ENCODE measurements around the gene SPDYE4.

The SPDYE4 gene

DNA sequence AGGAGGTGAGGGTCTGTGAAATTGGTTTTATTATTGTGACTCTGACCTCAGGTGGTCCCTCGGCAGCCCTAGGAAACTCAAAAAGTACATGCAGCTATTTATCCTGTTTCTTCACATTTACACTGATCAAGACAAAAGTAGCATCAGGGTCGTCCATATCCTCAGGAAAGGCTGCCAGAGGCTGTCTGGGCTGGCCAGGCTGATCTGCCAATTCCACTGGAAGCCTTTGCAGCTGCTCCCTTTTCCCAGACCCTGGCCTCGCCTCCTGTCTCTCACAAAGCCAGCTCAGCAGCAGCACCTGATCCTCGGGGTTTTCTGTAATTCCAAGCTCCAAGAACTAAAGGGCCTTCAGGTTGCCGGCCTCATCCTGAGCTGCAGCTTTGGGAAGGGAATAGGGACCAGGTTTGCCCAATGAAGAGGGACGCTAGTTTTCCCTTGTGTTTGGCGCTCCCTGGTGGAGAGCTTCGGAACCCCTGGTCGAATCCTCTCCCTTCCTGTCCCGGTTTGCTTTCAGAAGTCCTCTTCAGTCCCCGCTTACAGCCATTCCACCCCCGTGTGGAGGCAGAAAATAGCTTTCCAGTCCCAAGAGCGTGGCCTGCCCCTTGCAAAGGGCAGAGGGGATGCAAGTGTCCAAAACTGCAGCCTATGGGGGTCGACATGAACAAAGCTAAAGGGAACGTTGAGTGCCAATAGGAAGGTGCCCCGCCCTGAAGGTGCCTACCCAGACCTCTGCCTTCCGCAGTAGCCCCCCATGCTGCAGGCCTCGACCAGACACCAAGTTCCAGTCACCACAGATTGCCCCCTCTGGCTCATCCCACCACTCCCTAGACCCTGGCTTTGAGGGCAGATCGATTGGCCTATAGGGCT is 27.4 kb upstream of the SPDYE4 start:
- peak; percentile 78 for FAIRE-seq

DNA sequence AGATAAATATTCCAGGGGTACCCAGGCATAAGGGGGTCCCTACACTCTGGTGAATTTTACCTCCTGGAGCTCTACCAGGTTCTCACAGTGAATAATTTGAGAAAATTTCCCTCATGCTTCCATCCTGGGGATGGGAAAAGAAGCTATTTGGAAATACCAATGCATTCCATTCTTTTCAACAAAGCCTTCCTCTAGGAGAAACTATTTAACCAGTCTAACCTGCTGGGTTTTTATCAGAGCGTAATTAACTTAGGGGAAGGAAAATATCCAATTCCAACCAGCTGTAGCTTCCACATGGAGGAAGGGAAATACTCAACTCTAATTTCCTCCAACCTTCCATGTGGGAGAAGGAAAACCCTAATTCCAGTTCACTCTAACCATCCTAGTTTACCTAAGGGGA is 23.8 kb upstream of the SPDYE4 start:
- DNase-seq (ENCODE audit: extremely low spot score, insufficient read length, low read depth), result no peak
- no peak for FAIRE-seq

More for the DNA sequence above, 27.4 kb upstream of the SPDYE4 start:
- peak; percentile 33 for DNase-seq (ENCODE audit: extremely low spot score, insufficient read length, low read depth)

DNA sequence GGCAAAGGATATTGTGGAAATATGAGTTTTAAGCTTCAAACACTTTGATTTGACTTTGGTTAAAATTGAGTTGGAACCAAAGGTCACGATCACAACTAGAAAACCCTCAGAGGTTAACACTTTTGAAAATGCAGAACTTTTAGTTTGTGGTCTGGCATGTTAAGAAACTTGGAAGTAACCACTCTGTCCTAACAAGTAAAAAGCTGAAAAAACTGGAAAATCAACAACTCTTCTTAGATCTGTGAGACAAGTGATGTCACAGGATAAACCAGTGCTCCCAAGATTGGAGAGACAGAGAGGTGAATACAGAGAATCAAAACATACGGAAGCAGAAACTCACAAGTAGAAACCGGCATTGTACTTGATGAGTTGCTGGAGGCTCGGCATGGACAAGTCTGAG is 23.4 kb upstream of the SPDYE4 start:
- no peak for FAIRE-seq
- DNase-seq (ENCODE audit: extremely low spot score, insufficient read length, low read depth), result no peak

DNA sequence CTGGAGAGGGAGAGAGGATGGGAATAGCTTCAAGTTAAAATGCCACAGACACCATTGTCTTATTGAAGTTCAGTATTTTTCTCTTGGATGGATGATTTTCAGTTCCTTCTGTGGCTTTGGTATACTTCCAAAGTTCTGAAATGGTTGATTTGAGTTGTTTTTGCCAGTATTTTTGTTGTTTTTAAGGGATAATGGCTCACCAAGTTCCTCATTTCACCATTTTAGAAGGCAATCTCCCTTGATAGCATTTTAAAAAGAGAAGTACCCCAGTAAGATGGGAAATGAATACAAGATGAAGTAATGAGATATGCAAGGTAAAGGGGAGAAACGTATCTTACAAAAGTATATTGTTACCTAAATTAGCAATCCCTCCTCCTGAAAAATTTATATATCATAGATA is 18.5 kb upstream of the SPDYE4 start:
- FAIRE-seq (no peak), DNase-seq (ENCODE audit: extremely low spot score, insufficient read length, low read depth) (no peak)

DNA sequence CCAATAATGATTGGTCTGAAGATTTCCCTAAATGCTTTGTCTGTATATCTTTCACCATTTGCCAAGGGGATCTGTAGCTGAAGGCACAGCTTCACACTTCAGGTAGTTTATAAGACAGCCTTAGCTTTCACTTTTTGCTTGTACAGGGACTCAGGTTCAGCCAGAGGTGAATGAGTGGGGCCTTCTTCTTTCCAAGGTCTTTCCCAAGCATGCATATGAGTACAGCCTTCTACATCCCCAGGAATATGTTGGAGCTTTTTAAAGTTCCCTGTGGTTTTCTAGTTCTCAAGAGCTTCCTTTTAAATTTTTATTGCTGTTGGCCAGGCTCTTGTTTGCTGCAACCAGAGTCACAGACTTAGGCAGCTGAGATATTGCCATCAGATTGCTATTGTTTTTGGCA is 17.9 kb upstream of the SPDYE4 start:
- FAIRE-seq (no peak), DNase-seq (ENCODE audit: extremely low spot score, insufficient read length, low read depth) (no peak)

DNA sequence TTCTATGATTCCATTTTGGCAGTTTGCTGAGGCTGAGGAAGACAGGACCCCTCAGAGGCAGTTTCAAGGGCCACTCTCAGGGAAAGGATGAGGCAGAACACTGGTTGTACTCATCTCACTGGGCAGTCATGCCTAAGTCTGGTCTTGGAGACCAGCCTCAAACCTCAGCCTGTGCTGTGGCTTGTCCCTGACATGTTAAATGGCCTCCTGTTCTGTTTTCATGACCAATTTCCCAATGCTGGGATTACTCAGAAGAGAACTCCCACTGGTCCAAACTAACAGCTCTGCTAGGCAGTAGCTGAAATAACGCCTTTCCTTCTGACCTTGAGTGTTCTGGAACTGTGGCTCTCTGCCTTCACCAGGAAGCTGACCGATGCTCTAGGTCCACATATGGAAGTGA is 8.4 kb upstream of the SPDYE4 start:
- FAIRE-seq, result no peak
- no peak for DNase-seq (ENCODE audit: extremely low spot score, insufficient read length, low read depth)

DNA sequence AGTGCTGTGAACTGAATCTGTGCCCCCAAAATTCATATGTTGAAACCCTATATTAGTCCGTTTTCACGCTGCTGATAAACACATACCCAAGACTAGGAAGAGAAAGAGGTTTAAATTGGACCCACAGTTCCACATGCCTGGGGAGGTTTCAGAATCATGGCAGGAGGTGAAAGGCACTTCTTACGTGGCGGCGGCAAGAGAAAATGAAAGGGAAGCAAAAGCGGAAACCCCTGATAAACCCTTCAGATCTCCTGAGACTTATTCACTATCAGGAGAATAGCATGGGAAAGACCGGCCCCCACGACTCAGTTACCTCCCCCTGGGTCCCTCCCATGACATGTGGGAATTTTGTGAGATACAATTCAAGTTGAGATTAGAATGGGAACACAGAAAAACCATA is 3.7 kb upstream of the SPDYE4 start:
- FAIRE-seq (no peak), DNase-seq (ENCODE audit: extremely low spot score, insufficient read length, low read depth) (no peak)

DNA sequence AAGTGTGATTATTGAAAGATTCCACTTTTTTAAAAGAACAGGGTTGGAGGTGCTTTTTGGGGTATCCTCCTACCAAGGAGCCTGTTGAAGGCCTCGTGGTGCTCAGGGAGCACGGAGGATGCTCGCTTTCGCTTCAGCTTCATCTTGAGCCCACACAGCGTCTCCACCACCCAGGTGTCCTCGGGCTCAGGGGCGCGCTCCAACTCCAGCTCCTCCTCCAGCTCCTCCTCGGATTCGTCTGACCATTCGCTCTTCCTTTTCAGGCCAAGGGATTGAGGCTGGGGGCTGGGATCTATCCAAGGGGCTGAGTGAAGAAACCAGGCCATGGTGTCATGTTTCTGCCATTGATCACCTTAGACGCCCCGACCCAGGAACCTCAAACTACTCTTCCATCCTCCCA is 1.2 kb downstream of the SPDYE4 start:
- no peak for DNase-seq (ENCODE audit: extremely low spot score, insufficient read length, low read depth)
- no peak for FAIRE-seq

DNA sequence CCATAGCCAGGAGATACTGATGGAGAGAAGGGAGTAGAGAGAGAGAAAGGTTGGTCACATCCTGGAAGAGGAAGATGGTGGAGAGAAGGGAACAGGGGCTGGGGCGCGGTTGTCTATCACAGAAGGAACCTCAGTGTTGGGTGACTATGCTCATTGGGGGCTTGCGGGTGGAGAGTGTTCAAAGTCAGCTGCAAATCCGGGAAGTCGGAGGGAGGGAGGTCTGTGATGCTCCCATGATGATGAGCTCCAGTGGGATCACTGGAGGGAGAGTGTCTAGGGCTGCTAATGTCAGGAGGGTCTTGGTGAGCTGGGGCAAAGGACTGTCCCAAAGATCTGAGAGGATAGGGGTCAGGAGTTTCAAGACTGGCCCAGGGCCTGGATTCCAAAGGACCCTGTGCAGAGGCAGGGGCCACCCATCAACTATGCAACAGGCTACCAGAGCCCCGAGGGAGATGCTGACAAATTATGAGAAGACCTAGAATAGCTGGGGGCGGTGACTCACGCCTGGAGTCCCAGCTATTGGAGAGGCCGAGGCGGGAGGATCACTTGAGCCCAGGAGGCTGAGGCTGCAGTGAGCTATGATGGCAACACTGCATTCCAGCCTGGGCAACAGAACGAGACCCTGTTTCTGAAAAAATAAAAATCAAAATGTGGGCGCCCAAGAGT is 2.6 kb downstream of the SPDYE4 start:
- DNase-seq (ENCODE audit: extremely low spot score, insufficient read length, low read depth) (no peak), FAIRE-seq (no peak)

DNA sequence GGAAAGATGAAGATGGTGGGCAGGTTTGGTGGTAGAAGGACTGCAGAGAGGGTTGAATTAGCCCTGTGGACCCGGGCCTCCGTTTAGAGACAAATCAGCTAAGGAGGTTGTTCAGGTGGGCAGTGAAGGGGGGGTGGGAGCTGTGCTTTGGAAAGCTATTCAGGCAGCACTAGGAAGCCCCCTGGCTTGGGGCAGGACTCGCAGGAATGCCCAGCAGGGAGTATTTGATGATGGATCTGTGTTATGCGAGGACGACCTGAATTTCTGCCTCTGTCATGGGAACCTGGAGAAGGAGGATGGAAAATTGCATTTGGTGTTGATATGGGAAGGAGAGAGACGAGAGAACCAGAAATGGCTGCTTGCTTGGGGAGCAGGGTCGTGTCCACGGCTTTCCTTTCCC is 3.5 kb downstream of the SPDYE4 start:
- no peak for FAIRE-seq
- DNase-seq (ENCODE audit: extremely low spot score, insufficient read length, low read depth), result no peak

DNA sequence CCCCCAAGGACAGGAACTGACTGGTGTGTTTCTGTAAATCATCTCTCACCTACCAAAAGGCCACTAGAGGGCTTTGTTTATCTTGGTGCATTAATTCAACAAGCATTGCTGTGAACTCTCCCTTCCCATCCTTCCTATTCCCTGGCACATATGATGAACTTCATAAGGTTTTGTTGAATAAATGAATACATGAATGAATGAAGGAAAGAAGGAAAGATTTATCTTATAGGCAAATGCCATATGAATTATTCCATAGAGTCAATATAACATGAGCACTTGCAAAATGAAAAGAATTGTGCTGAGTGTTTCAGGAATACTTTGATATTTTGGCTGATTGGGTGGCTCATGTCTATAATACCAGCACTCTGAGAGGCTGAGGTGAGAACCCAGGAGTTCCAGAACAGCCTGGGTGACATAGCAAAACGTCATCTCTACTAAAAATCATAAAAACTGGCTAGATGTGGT is 4.3 kb downstream of the SPDYE4 start:
- DNase-seq (ENCODE audit: extremely low spot score, insufficient read length, low read depth) (no peak), FAIRE-seq (peak; percentile 77)

DNA sequence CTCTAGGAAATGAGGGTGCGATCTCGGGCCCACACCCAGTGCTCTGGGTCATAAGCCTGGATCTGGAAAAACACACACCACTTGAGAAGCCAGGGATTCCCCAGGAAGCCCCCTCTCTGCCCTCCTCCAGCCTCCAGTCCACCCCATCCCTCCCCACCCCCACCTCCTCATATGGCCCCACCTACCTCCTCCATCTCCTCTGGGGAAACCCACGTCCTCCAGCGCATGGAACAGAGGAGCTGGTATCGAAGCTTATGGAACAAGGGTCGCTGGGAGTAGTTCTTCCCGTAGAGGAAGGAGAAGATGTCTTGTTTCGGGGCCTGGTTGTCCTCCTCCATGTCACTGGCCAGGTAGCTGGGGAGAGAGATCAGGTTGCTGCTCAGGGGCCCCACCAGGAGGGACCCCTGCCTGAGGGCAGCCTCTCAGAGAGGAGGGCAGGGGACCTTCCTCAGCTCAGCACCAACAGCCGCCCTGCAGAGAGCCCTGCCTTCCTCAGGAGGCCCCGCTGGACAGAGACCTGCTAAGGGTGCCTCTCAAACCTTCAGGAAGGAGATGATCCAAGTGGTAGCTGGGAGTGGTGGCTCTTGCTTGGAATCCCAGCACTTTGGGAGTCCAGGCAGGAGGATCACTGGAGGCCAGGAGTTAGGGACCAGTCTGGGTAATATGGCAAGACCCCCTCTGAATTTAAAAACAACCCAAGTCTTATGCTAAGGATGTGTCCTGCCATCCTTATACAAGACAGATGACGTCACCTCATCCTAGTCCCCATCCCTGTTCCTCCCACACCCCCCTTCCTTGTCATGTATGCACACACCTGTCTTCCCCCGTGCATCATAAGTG is 5.0 kb downstream of the SPDYE4 start:
- FAIRE-seq (no peak), DNase-seq (ENCODE audit: extremely low spot score, insufficient read length, low read depth) (no peak)

DNA sequence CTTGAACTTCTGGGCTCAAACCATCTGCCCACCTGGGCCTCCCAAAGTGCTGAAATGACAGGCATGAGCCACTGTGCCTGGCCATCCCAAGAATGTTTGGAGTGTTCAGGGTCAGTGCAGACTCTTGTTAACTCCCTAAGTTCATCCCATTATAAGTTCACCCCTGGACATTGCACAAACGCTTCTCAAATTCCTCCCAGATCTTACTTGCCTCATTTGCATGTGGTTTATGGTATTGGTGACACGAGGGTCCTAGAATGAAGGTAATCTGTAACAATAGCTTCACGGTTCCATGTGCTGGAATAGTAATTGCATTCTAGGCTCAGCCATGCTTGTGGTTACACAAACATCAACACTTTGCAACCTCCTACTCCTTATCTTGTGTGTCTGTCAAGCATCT is 8.7 kb downstream of the SPDYE4 start:
- no peak for FAIRE-seq
- no peak for DNase-seq (ENCODE audit: extremely low spot score, insufficient read length, low read depth)

DNA sequence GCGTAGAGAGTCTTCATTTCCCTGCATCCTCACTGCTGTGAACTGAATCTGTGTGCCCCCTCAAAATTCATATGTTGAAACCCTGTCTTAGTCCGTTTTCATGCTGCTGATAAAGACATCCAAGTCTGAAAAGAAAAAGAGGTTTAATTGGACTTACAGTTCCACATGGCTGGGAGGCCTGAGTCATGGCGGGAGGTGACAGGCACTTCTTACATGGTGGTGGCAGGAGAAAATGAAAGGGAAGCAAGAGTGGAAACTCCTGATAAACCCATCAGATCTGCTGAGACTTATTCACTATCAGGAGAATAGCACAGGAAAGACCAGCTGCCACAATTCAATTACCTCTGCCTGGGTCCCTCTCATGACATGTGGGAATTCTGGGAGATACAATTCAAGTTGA is 10.6 kb downstream of the SPDYE4 start:
- DNase-seq (ENCODE audit: extremely low spot score, insufficient read length, low read depth), result no peak
- no peak for FAIRE-seq

DNA sequence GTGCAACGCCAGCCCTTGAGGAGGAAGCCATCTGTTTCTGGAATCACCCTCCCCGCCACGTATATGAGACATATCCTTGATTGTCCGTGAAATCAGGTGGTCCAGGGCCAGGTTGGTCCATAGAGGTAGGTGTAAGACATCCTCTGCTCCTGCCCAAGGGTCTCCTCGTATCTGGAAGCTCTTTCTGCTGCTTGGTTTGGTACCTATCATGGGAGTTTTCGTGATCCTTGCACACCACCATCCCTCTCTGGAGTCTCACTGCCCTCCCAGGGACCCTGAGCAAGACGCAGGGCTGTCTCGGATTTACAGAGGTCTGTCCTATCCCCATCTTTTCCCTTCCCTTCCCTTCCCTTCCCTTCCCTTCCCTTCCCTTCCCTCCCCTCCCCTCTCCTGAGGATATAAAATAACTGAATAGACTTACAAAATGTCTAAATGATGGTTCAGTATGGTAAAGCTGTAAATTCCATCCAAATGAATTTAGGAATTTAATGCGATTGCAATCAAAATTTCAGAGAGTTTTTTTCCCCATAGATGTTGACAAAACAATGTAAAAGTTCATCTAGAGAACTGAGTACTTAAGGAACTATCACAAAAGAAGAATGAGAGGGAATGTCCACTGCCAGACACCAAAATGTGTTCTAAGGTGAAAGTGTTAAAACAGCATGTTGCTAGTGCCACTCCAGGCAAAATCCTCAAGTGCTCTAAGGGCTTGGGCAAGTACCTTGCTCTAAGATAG is 11.7 kb downstream of the SPDYE4 start:
- FAIRE-seq (no peak), DNase-seq (ENCODE audit: extremely low spot score, insufficient read length, low read depth) (no peak)

DNA sequence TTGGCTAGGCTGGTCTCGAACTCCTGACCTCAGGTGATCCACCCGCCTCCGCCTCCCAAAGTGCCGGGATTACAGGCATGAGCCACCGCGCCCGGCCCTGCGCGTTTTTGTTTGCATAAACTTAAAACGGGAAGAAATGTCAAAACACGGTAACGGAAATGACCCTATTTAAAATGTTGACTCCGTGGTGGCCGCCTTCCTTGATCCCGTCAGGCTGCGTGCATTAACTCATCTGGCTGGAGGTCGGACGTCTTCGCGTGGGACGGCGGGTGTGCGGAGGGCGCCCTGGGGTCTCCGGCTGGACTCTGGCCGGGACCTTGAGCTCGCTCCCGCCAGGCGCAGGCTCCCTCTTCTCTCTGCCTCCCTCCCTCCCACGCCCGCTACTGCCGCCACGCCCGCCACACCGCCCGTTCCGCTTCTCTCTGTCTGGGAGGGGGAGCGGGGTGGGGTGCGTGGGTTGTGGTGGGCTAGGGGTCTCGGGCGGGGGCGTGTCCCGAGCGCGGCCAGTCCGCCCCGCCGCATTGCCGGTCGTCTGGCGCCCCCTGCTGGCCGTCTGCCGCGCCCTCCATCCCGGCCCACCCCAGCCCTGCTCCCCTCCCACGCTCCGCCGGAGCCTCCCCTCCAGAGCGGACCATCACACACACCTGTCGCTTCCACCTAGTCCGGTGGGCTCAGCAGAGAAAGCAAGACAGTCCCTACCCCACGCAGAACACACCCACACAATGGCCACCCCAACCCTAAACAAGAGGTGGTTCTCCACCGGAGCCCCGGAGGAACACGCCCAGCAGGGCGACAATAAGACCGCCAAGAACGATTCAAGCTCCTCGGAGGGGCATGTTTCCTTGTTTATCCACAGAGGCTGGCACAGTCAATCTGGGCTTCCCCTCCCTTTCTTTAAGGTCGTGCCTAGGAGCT is 12.5 kb downstream of the SPDYE4 start:
- DNase-seq (ENCODE audit: extremely low spot score, insufficient read length, low read depth), result peak; percentile 84
- FAIRE-seq, result peak; percentile 66

DNA sequence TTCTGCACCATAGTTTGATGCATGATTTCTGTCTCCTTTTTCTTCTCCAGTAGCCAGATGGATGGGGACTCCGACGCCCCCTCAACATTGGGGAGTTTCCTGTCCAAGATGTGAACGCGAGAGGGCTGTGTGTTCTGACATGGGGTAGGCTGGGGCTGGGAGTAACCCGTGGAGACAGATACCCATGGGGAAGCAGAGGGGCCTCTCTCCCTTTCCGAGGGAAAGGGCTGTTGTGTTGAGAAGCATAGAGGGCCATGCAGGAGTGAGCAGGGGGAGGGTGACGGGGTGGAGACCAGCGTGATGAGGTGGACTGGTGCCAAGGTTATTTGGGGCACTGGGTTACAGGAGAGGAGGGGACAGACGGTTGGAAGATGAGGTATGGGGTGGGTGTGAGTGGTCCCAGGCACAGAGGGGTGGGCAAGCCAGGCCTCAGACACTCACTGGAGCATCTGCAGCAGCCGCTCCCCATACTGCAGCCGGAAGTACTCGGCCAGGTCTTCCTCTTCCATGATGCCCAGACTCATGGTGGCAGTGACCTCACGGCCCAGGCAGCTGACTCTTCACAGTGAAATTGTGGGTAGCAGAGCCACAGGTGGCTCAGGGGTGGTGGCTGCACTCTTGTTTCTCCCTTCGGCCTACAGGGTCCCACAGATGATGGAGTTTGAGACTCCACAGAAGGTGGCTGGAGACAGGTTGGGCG is 14.1 kb downstream of the SPDYE4 start:
- FAIRE-seq (no peak), DNase-seq (ENCODE audit: extremely low spot score, insufficient read length, low read depth) (no peak)

DNA sequence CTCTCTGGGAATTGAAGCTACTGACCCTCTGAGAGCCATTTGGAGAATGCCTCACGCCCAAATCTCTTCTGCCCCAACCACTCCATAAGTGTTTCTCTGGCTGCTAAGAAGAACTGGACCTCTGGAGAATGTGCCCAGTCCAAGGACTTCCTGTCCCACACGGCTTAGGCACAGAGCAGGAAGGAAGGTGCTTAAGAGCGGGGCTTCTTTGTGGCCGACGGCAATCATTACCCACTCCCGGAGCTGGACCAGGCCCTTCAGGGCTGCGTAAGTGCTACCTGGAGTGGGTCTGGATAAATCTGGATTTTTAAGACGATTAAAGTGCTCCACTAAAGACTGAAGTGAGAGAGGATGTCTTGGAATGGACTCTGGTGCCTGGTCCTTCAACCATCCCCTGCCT is 15.5 kb downstream of the SPDYE4 start:
- DNase-seq (ENCODE audit: extremely low spot score, insufficient read length, low read depth) (no peak), FAIRE-seq (no peak)

Measured in GM18507 (cell line).